B cell (primary cell): ENCODE data around the gene ABCC1.

ENCODE experiments used
- EZH2 ChIP-seq: IDR thresholded peaks from 2 replicates; pipeline ENCODE4 v1.6.1; 2012; ENCODE audit warnings: borderline replicate concordance, low read depth, mild to moderate bottlenecking, moderate library complexity, low read length; ENCODE audit not compliant: insufficient read depth, poor library complexity, severe bottlenecking
- TF ChIP-seq, protein P1 (sequence below): fragments of 200-600 bp; IDR thresholded peaks from one replicate; pipeline ENCODE4 v1.8.0; 2022; ENCODE audit warnings: antibody characterized with exemption, mild to moderate bottlenecking

GRCh38 chr16:16178455-16179162, 229.2 kb downstream of the ABCC1 start:
- TF ChIP-seq, protein P1, sequence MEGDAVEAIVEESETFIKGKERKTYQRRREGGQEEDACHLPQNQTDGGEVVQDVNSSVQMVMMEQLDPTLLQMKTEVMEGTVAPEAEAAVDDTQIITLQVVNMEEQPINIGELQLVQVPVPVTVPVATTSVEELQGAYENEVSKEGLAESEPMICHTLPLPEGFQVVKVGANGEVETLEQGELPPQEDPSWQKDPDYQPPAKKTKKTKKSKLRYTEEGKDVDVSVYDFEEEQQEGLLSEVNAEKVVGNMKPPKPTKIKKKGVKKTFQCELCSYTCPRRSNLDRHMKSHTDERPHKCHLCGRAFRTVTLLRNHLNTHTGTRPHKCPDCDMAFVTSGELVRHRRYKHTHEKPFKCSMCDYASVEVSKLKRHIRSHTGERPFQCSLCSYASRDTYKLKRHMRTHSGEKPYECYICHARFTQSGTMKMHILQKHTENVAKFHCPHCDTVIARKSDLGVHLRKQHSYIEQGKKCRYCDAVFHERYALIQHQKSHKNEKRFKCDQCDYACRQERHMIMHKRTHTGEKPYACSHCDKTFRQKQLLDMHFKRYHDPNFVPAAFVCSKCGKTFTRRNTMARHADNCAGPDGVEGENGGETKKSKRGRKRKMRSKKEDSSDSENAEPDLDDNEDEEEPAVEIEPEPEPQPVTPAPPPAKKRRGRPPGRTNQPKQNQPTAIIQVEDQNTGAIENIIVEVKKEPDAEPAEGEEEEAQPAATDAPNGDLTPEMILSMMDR: no peak
- TF ChIP-seq EZH2: no peak
